GM21619 (cell line): ENCODE measurements around the gene ANKRD23.

Experiments
- ATAC-seq: cut with Tn5 transposase; IDR thresholded peaks from one replicate; pipeline ENCODE4 v1.9.1; 2021; ENCODE audit not compliant: unreplicated experiment

ANKRD23 gene

GRCh38 chr2:96877631-96878092 is 33.8 kb upstream of the ANKRD23 start:
- no peak for ATAC-seq

- no peak for ATAC-seq
These were observed 33.2 kb upstream of the ANKRD23 start for GRCh38 chr2:96877042-96877451.

GRCh38 chr2:96876269-96877041 is 32.6 kb upstream of the ANKRD23 start:
- ATAC-seq: no peak

DNA sequence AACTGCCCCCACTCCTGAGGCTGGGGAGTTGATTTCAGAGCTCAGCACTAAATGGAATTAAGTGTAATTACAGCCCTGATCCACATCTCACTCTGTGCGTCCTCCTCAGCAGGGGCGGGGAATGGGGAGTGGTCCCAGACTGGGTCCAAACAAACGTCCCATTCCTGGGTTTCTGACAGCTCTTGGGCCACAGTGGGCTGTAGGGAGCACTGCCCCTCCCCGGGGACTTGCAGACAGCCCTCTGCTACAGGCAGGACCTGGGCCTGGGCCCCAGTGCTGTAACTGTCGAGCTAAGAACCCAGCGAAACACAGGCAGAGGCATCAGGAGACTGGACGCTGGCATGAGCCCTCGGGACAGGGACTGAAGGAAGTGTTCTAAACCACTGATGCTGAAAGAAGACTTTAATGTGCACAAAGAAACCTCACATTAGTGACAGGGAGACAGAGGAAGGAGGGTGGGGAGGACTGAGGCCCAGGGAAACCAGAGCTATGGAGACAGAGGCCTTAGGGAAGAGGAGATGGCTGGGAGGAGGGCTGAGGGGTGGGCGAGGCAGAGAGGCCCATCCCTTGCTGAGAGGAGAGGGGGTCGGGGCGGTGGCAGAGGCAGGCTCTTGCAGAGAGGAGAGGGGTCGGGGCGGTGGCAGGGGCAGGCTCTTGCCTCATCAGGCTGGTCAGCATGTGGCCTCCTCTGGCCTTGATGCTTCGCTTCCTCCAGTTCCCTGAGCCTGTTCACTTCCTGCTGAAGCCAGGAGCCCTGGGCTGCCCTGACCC is 31.9 kb upstream of the ANKRD23 start:
- ATAC-seq: no peak

DNA sequence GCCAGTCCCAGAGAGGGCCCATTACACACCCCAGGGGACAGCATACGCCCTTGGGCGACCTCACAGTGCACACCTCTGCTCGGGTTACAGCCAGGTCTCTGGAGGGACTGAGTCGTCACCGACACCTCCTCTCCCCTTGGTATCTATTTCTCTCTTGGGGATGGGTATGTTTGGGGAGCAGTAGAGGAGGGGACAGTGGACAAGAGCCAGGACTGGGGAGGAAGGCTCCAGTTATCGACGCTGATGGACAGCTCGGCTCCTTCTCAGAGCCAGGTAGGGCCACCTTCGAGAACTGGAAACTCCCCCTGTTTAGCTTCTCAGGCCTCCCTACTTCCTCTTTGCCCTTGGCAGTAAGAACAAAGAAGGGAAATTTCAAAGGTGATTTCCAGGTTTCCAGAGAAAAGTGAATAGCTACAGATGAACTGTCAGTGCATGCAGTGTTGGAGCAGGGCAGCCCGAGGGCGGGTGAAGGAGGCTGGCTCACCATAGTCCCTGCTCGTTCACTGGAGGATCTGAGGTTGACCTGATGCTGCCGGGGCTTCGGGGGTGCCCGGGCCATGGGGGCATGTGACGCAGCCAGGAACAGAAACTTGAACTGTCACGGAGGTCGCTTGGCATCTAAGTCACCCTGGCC is 30.5 kb upstream of the ANKRD23 start:
- peak; percentile 42 for ATAC-seq

GRCh38 chr2:96873651-96874096 is 29.9 kb upstream of the ANKRD23 start:
- ATAC-seq: no peak

DNA sequence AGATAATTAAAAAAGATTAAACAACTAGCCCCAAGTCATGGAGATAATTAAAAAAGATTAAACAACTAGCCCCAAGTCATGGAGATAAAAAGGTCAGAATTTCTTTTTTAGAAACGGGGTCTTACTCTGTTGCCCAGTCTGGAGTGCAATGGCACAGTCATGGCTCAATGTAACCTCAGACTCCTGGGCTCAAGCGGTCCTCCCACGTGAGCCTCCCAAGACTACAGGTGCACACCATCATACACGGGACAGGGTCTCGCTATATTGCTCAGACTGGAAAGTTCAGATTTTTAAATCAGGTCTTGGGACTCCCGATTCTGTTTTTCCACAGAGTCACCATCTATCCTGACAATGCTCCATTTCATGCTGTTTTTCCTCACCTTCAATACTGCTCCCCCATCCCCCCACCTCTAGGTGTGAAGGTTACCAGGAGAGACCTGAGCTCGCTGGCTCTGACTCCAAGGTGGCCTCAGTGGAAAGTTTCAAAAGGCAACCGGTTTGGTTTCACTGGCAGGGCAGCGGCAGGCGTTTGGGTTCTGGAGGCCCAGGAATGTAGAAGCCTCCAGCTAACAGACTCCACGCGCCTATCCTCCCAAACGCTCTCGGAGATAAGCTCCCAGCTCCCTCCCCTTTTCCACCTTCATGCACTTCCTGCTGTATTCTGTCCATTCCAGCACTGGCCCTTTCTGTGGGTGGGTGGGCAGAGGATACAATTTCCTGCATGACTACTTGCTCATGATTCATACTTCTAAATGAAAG is 28.9 kb upstream of the ANKRD23 start:
- ATAC-seq: no peak

DNA sequence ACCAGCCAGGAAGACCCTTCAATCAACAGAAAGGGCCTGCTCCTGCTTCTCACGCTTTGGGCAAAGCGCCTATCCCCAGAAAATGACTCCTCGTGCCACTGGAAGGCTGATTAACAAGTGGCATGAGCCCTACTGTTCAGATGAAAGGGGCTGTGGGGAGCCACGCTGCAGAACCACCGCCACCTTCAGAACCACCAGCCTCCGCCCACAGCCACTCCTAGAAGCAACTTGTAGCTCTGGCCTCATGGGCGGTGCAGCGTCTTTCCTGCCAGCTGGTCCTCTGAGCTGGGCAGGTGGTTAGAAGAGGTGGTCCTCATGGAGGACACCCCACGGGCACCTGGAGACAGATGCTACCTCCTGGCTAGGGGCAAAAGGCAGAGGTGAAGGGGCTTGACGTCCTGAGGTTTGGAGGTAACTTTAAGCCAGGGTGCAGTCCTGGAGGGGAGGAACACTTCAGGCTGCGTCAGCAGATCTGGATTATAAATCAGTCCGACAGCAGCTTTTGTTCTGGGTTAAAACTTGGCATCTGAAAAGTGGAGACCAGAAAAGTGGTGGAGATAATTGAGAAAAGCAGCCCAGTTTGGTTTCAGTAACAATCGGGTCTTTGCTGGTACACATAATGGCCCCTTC is 26.9 kb upstream of the ANKRD23 start:
- no peak for ATAC-seq

- no peak for ATAC-seq
These were observed 26.2 kb upstream of the ANKRD23 start, which contains the start of gene SEMA4C for GRCh38 chr2:96869822-96870625. TSS of gene SEMA4C (minus strand) at chr2:96870080. CDS start at chr2:96867886, 2,194 bp downstream.

- peak; percentile 13 for ATAC-seq
These were observed 25.5 kb upstream of the ANKRD23 start for GRCh38 chr2:96869281-96869821.

DNA sequence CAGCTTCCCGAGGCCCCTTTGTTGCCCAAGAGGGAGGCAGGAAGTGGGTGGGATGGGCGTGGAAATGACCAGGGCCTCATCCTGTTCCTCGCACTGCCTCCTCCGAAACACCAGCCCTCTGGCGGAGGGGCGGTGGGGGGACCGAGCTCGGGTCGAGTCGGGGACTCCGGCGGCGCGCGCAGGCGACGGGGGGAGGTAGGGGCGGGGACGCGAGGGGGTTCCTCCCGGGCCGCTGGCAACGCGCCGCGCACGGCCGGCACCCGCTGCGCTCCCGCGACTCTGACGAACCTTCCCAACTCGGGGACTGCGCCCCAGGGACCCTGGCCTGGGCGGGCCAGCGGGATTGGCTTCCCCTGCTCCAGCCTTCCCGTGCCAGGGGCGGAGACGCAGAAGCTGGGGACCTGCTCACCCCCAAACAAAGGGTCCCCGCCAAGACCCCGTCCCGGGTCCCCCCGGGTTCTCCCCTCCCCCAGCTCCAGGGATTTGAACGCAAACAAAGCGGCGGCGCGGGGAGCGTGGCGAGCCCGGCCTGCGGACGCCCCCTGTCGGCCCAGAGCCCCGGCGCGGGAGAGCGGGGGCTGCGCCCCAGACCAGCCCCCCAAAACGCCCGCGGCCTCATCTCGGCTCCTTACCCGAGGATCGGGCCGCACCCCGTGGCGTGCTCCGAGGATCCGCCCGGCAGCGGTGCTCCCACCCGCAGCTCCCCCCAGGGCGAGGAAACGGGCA is 24.9 kb upstream of the ANKRD23 start:
- peak; percentile 52 for ATAC-seq

GRCh38 chr2:96867756-96868554 is 24.1 kb upstream of the ANKRD23 start:
- ATAC-seq: peak; percentile 21

DNA sequence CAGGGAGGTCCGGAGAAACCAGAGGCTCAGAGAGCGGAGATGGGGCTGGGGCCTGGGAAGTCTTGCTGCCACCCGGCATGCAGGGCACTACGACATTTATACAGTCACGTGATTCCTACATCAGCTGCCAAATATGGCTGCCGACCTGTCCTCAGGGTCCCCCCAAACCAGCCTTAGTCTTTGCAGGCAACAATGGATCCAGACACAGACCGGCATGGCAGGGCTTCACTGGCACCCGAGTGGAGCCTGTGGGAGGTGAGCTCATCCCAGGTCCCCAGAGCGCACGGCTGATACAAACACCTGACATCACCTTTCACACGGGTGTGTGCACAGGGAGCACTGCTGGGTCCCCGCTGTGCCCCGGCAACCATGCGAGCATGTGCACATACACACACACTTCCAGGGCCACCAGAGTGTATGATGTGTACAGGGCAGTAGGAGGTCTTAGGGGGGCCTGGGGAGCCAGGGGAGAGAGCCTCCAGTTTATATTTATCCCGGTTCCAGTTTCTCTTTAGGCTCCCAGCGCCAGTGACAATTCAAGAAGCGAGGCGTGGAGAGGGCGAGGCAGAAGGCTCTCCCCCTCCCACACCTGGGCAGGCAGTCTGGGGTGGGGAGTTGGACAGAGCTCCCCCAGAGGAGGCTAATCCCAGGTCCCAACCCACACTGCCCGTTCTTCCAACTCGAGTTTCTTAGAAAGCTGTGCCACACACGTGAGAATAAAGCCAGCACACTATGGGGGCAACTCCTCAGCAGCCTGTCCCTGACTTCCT is 23.4 kb upstream of the ANKRD23 start:
- no peak for ATAC-seq

DNA sequence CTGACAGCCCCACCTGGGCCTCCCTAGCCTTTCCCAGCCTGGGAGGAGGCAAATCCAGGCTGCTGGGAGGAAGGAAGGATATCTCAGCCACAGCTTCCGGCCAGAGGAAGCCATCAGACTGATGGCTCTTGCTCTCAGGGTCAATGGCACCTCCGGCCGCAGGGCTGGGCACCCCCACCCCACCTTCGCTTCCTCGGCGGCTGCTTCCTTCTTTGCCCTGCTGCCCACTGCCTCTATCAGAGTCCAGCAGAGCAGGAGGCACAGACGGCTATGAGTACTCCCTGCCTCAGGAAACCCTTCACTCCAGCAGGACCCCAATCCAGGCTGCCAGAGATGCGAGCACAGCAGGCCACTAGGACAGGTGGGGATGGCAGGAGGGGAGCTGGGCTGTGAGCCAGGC is 22.8 kb upstream of the ANKRD23 start:
- ATAC-seq: no peak

DNA sequence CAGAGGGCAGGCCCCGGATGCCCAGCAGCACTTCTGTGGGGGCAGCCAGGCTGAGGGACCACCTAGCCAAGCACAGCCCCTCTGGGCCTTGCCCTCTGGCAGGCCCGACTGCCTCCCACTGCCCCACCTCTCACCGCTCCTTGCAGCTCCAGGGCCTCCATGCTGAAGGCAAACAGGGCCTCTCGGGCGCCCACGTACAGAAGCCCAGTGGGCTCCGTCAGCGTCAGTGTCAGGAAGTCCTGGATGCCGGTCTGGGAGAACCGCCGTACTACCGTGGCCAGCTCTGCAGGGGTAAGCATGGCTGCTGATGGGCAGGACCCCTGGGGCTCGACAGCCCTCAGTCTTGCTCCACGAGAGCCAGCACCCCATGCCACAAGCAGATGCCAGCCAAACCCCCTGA is 22.3 kb upstream of the ANKRD23 start:
- no peak for ATAC-seq

DNA sequence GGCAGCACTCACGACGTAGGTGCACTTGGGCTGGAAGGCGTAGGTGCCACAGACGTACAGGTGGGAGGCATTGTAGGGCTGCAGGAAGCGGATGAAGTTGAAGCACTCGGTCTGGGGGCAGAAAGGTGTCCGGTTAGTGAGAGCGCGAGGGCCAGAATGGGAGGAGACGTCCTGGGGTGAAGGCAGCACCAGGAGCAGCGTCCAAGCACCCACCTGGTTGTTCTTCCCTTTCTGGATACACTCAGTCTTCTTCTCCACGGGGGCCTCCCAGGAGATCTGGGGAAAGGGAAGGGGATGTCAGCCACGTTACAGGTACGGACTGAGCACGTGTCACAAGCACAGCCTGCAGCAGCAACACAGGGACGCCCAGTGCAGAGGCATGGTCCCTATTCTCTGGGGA is 21.8 kb upstream of the ANKRD23 start:
- no peak for ATAC-seq
